Left lung (tissue), 10 donors: ENCODE results near the gene SLC38A11. TPM values are rescaled to one million over a fixed set of nuclear protein-coding genes. Genes with fewer than 3 reads are reported as not detected.

ENCODE experiments used
- ATAC-seq: fragments of 200-7000 bp; cut with Tn5 transposase; one replicate; pipeline ENCODE4 v1.9.1; 2020; ENCODE audit warnings: moderate library complexity
- DNase-seq, 4 donors: peaks; one replicate each; pipeline ENCODE4 v3.0.0-alpha.2; 2013 to 2020
- H3K27ac ChIP-seq, 2 donors: fragments of 200-600 bp; sonication (generic) in 1 of 2; one replicate each; pipeline versions ENCODE4 v1.5.0 to v1.8.0; 2020 to 2021
- H3K27me3 ChIP-seq, 2 donors: fragments of 200-600 bp; sonication (generic) in 1 of 2; one replicate each; pipeline versions ENCODE4 v1.5.0 to v1.8.0; 2020 to 2021
- H3K36me3 ChIP-seq, 2 donors: fragments of 200-600 bp; sonication (generic) in 1 of 2; one replicate each; pipeline versions ENCODE4 v1.5.0 to v1.8.0; 2020 to 2021
- H3K4me1 ChIP-seq, 2 donors: fragments of 200-600 bp; one replicate each; pipeline ENCODE4 v1.8.0; 2021
- H3K4me3 ChIP-seq, 2 donors: fragments of 200-600 bp; sonication (generic) in 1 of 2; one replicate each; pipeline versions ENCODE4 v1.5.0 to v1.8.0; 2020 to 2021; ENCODE audit warnings: mild to moderate bottlenecking in 1 of 2
- H3K9me3 ChIP-seq, 2 donors: fragments of 200-600 bp; sonication (generic) in 1 of 2; one replicate each; pipeline versions ENCODE4 v1.5.0 to v1.8.0; 2020 to 2021
- CTCF ChIP-seq, 2 donors: fragments of 200-600 bp; sonication (generic) in 1 of 2; IDR thresholded peaks; one replicate each; pipeline versions ENCODE4 v1.5.0 to v1.8.0; 2021; ENCODE audit warnings: antibody characterized with exemption in 2 of 2
- intact Hi-C, 2 donors: fragments of 100-400 bp; cut with DNase I; formaldehyde crosslinking; loops; one replicate each; pipeline versions ENCODE4 v1.11.2 to v1.14.2; 2022
- polyA plus RNA-seq, 6 donors: library from polyadenylated mRNA; unstranded; fragments of 120-200 nt; gene quantifications; one replicate each; pipeline ENCODE4 v1.2.1, GENCODE V29; 2013; ENCODE audit not compliant: insufficient read length in 6 of 6
- total RNA-seq, 2 donors: library from RNA; stranded (reverse); fragmentation: NEBNext Ultra II Directional; extraction: Animal tissue kit (Norgen Biotek cat#: 25700); gene quantifications; one replicate each; pipeline ENCODE4 v1.2.1, GENCODE V29; 2021
- donor health status: DM: no; HTN: yes; CAD: no.
- donor health status: DM: no; HTN: no; CAD: no.

Gene SLC38A11
- total and polyA plus RNA-seq, 8 donors: 0.29 to 3.6 (median 1.6) TPM

GRCh38 chr2:164934401-164935117 is 20.8 kb downstream of the SLC38A11 start:
- DNase-seq (no peak), ATAC-seq (no peak)
- intact Hi-C loops: no loop called here
- Histone ChIP-seq H3K9me3 (no peaks in the 10 kb centered on the region), H3K4me1 (no peaks in the 10 kb centered on the region), H3K4me3 (no peak overlapping the region), H3K27me3 (no peaks in the 10 kb centered on the region), H3K36me3 (no peaks in the 10 kb centered on the region), H3K27ac (no peak overlapping the region)
- TF ChIP-seq CTCF (IDR thresholded peaks at IDR 0.05): no peak

- no peaks in the 10 kb centered on the region for H3K4me1 ChIP-seq
- DNase-seq: no peak
- H3K4me3 ChIP-seq: no peak overlapping the region
- no peak for ATAC-seq
- TF ChIP-seq CTCF (IDR thresholded peaks at IDR 0.05): no peak
- intact Hi-C loops: no loop called here
- no peak overlapping the region for H3K27ac ChIP-seq
- H3K9me3 ChIP-seq: no peaks in the 10 kb centered on the region
- no peaks in the 10 kb centered on the region for H3K27me3 ChIP-seq
- H3K36me3 ChIP-seq: no peaks in the 10 kb centered on the region
These were observed 21.6 kb downstream of the SLC38A11 start for GRCh38 chr2:164933671-164934189.

- Histone ChIP-seq H3K4me3 (no peak overlapping the region), H3K36me3 (no peaks in the 10 kb centered on the region), H3K9me3 (no peaks in the 10 kb centered on the region), H3K4me1 (no peaks in the 10 kb centered on the region), H3K27me3 (no peaks in the 10 kb centered on the region), H3K27ac (no peak overlapping the region)
- DNase-seq: no peak
- ATAC-seq: no peak
- no peak for TF ChIP-seq CTCF (IDR thresholded peaks at IDR 0.05)
- intact Hi-C loops: no loop called here
These were observed 22.9 kb downstream of the SLC38A11 start for GRCh38 chr2:164932377-164932776.

- no peak for DNase-seq
These were observed 27.1 kb downstream of the SLC38A11 start for GRCh38 chr2:164928101-164928673.

More at GRCh38 chr2:164928101-164928673, 27.1 kb downstream of the SLC38A11 start:
- H3K27me3 ChIP-seq: no peaks in the 10 kb centered on the region
- H3K4me1 ChIP-seq: no peaks in the 10 kb centered on the region
- no peak for TF ChIP-seq CTCF (IDR thresholded peaks at IDR 0.05)
- ATAC-seq: no peak
- intact Hi-C loops: no loop called here
- H3K9me3 ChIP-seq: no peaks in the 10 kb centered on the region
- H3K27ac ChIP-seq: no peak overlapping the region
- no peaks in the 10 kb centered on the region for H3K36me3 ChIP-seq
- H3K4me3 ChIP-seq: no peak overlapping the region
